H1 (cell line): ENCODE results near the gene PTPRD. TPM values are rescaled to one million over a fixed set of nuclear protein-coding genes. Genes with fewer than 3 reads are reported as not detected.

Experiments
- CTCF ChIA-PET: fragments of 300-600 bp; sonication (Branson Sonifier 250); formaldehyde crosslinking; loops from one replicate; lab custom pipeline; 2021; ENCODE audit not compliant: partially characterized antibody; lab: Charles Lee
- POLR2A ChIA-PET: fragments of 300-600 bp; sonication (Branson Sonifier 250); formaldehyde crosslinking; loops from one replicate; lab custom pipeline; 2021; ENCODE audit warnings: inconsistent platforms; ENCODE audit not compliant: partially characterized antibody; lab: Charles Lee
- DNase-seq, 2 experiments: peaks; one replicate each; pipeline versions ENCODE4 v3.0.0 to v3.0.0-alpha.2; 2010 to 2022; ENCODE audit warnings: low spot score in 2 of 2, low read depth in 1 of 2, mixed read lengths in 1 of 2
- FAIRE-seq: peaks from 2 replicates; lab custom pipeline; 2011; peaks lifted over from hg19 to GRCh38; lab: Jason Lieb, UNC
- H2AFZ ChIP-seq: 2 replicates; pipeline ENCODE4 v1.8.1; 2012; ENCODE audit warnings: low read length, inconsistent platforms
- H2AK5ac ChIP-seq: 2 replicates; pipeline ENCODE4 v1.6.1; 2013; ENCODE audit warnings: low read depth, low read length
- H2BK120ac ChIP-seq: replicated peaks from 2 replicates; pipeline ENCODE3; 2013; ENCODE audit warnings: low read depth, low read length, inconsistent platforms
- H2BK12ac ChIP-seq: 2 replicates; pipeline ENCODE4 v1.6.1; 2013; ENCODE audit warnings: low read depth, low read length
- H2BK15ac ChIP-seq: 2 replicates; pipeline ENCODE4 v1.6.1; 2013; ENCODE audit warnings: low read length
- H2BK20ac ChIP-seq: 2 replicates; pipeline ENCODE4 v1.6.1; 2013; ENCODE audit warnings: low read length
- H2BK5ac ChIP-seq: 2 replicates; pipeline ENCODE4 v1.6.1; 2013; ENCODE audit warnings: low read depth, low read length
- H3K14ac ChIP-seq: 2 replicates; pipeline ENCODE4 v1.6.1; 2013; ENCODE audit warnings: inconsistent platforms; ENCODE audit not compliant: insufficient read length
- H3K18ac ChIP-seq: 2 replicates; pipeline ENCODE4 v1.6.1; 2013; ENCODE audit warnings: low read length; ENCODE audit errors: extremely low read depth
- H3K23ac ChIP-seq: 2 replicates; pipeline ENCODE4 v1.6.1; 2013; ENCODE audit warnings: inconsistent platforms; ENCODE audit not compliant: insufficient read length
- H3K23me2 ChIP-seq: 2 replicates; pipeline ENCODE4 v1.6.1; 2013; ENCODE audit warnings: low read depth, low read length
- H3K27ac ChIP-seq: 2 replicates; pipeline ENCODE4 v1.6.1; 2011; ENCODE audit warnings: low read depth, low read length, inconsistent platforms
- H3K27me3 ChIP-seq, 4 experiments: replicated peaks in 1 of 4; 1 replicate in 1 of 4; 2 replicates in 3 of 4; pipeline versions ENCODE4 v1.6.1 to v1.8.1; 2011 to 2013; ENCODE audit warnings: low read length in 3 of 4, mild to moderate bottlenecking in 3 of 4, inconsistent platforms in 2 of 4, mixed read lengths in 2 of 4, moderate library complexity in 1 of 4; ENCODE audit not compliant: control insufficient read depth in 3 of 4, insufficient read depth in 3 of 4; ENCODE audit errors: extremely low read depth in 1 of 4
- H3K36me3 ChIP-seq, 4 experiments: 2 replicates each; pipeline versions ENCODE4 v1.6.1 to v1.8.1; 2011 to 2013; ENCODE audit warnings: mild to moderate bottlenecking in 4 of 4, low read length in 3 of 4, moderate library complexity in 2 of 4, control low read depth in 1 of 4, inconsistent platforms in 1 of 4; ENCODE audit not compliant: insufficient read depth in 4 of 4, control insufficient read depth in 2 of 4
- H3K4ac ChIP-seq: replicated peaks from 2 replicates; pipeline ENCODE3; 2013; ENCODE audit warnings: low read length, low read depth, mixed read lengths, inconsistent platforms; ENCODE audit not compliant: insufficient read length
- H3K4me1 ChIP-seq, 4 experiments: replicated peaks in 1 of 4; 1 replicate in 1 of 4; 2 replicates in 3 of 4; pipeline versions ENCODE4 v1.6.1 to v1.8.1; 2011 to 2013; ENCODE audit warnings: low read length in 3 of 4, inconsistent platforms in 2 of 4, mixed read lengths in 1 of 4; ENCODE audit not compliant: insufficient read depth in 4 of 4, control insufficient read depth in 3 of 4
- H3K4me2 ChIP-seq, 2 experiments: 2 replicates each; pipeline versions ENCODE4 v1.6.1 to v1.8.1; 2011 to 2013; ENCODE audit warnings: low read depth in 2 of 2, low read length in 2 of 2, control low read depth in 1 of 2, inconsistent platforms in 1 of 2, mild to moderate bottlenecking in 1 of 2; ENCODE audit not compliant: insufficient read depth in 1 of 2
- H3K4me3 ChIP-seq, 4 experiments: fragments of 200-600, 300-600 bp in 1 of 4; sonication (generic), shearing (Covaris generic), sonication (Bioruptor Twin) in 1 of 4; 2 replicates each; pipeline versions ENCODE4 v1.5.1 to v1.8.1; 2011 to 2016; ENCODE audit warnings: low read length in 4 of 4, low read depth in 3 of 4, control low read depth in 2 of 4, inconsistent platforms in 2 of 4, mild to moderate bottlenecking in 2 of 4, mixed read lengths in 1 of 4, moderate library complexity in 1 of 4; ENCODE audit not compliant: insufficient read depth in 2 of 4; ENCODE audit errors: extremely low read depth in 1 of 4
- H3K56ac ChIP-seq: replicated peaks from 2 replicates; pipeline ENCODE3; 2013; ENCODE audit warnings: low read depth, mild to moderate bottlenecking, mixed read lengths, low read length, inconsistent platforms; ENCODE audit not compliant: insufficient read length
- H3K79me1 ChIP-seq: 2 replicates; pipeline ENCODE4 v1.6.1; 2013; ENCODE audit warnings: low read depth, low read length, control low read depth
- H3K79me2 ChIP-seq, 2 experiments: 2 replicates each; pipeline versions ENCODE4 v1.6.1 to v1.8.1; 2012 to 2013; ENCODE audit warnings: low read length in 2 of 2, mild to moderate bottlenecking in 2 of 2, inconsistent platforms in 1 of 2; ENCODE audit not compliant: insufficient read depth in 2 of 2, control insufficient read depth in 1 of 2
- H3K9ac ChIP-seq, 4 experiments: replicated peaks in 1 of 4; 1 replicate in 1 of 4; 2 replicates in 3 of 4; pipeline versions ENCODE4 v1.6.1 to v1.8.1; 2011 to 2013; ENCODE audit warnings: low read depth in 3 of 4, low read length in 3 of 4, control low read depth in 2 of 4, mild to moderate bottlenecking in 2 of 4, moderate library complexity in 2 of 4, inconsistent platforms in 1 of 4; ENCODE audit errors: extremely low read depth in 1 of 4
- H3K9me3 ChIP-seq, 2 experiments: 2 replicates each; pipeline versions ENCODE4 v1.6.1 to v1.8.1; 2012 to 2013; ENCODE audit warnings: mild to moderate bottlenecking in 2 of 2, moderate library complexity in 2 of 2, control low read depth in 1 of 2, inconsistent platforms in 1 of 2, low read depth in 1 of 2, low read length in 1 of 2, mixed read lengths in 1 of 2; ENCODE audit not compliant: insufficient read depth in 2 of 2
- H4K20me1 ChIP-seq, 2 experiments: replicated peaks in 1 of 2; 2 replicates each; pipeline versions ENCODE3 to v1.8.1; 2011 to 2013; ENCODE audit warnings: inconsistent platforms in 2 of 2, low read length in 2 of 2, mild to moderate bottlenecking in 1 of 2; ENCODE audit not compliant: insufficient read depth in 2 of 2, control insufficient read depth in 1 of 2
- H4K5ac ChIP-seq: 2 replicates; pipeline ENCODE4 v1.6.1; 2013; ENCODE audit warnings: low read length, low read depth, mixed read lengths, inconsistent platforms; ENCODE audit not compliant: insufficient read length
- H4K8ac ChIP-seq: 2 replicates; pipeline ENCODE4 v1.8.0; 2013; ENCODE audit warnings: mild to moderate bottlenecking, moderate library complexity, low read length, inconsistent platforms; ENCODE audit not compliant: insufficient read depth; ENCODE audit errors: extremely low read depth
- H4K91ac ChIP-seq: replicated peaks from 2 replicates; pipeline ENCODE3; 2013; ENCODE audit warnings: low read length, mixed read lengths, inconsistent platforms; ENCODE audit not compliant: insufficient read length
- CHD1 ChIP-seq: IDR thresholded peaks from 2 replicates; pipeline ENCODE4 v1.6.1; 2012; ENCODE audit warnings: low read depth, low read length, improper control_type of control experiment
- NRF1 ChIP-seq: IDR thresholded peaks from 2 replicates; pipeline ENCODE4 v1.6.1; 2011; ENCODE audit warnings: mild to moderate bottlenecking, low read depth, low read length, improper control_type of control experiment
- POLR2AphosphoS5 ChIP-seq: IDR thresholded peaks from 2 replicates; pipeline ENCODE4 v1.6.1; 2011; ENCODE audit warnings: low read depth, low read length
- SIN3A ChIP-seq, 2 experiments: IDR thresholded peaks in 1 of 2; conservative IDR thresholded peaks in 1 of 2; 2 replicates each; pipeline ENCODE4 v1.6.1; 2011 to 2012; ENCODE audit warnings: low read length in 2 of 2, improper control_type of control experiment in 1 of 2, low read depth in 1 of 2, mild to moderate bottlenecking in 1 of 2
- SIRT6 ChIP-seq: IDR thresholded peaks from one replicate; pipeline ENCODE4 v1.7.1; 2012; ENCODE audit warnings: low read length, inconsistent platforms
- TBP ChIP-seq: IDR thresholded peaks from 2 replicates; pipeline ENCODE4 v1.6.1; 2011; ENCODE audit warnings: low read depth, low read length, improper control_type of control experiment
- ZNF274 ChIP-seq: IDR thresholded peaks from 2 replicates; pipeline ENCODE4 v1.7.0; 2012; ENCODE audit warnings: low read length, borderline replicate concordance; ENCODE audit errors: extremely low read depth
- WGBS, 2 experiments: shearing (Covaris generic) in 1 of 2; methylation state at CpG; one replicate each; pipeline versions ENCODE4 v1.1.6 to v1.1.7; 2013 to 2015; ENCODE audit warnings: low lambda C conversion rate in 2 of 2, mixed read lengths in 2 of 2, inconsistent platforms in 1 of 2, low coverage in 1 of 2, missing lambda C conversion rate in 1 of 2; ENCODE audit not compliant: insufficient replicate concordance in 2 of 2, insufficient coverage in 1 of 2, insufficient read length in 1 of 2; ENCODE audit errors: extremely low coverage in 1 of 2, missing lambda C conversion rate in 1 of 2; 5-methylcytosine and 5-hydroxymethylcytosine counted together
- polyA plus RNA-seq, 7 experiments: library from polyadenylated mRNA; depleted of rRNA in 3 of 7; stranded (reverse) in 5 of 7; unstranded in 2 of 7; fragments of >200 nt in 5 of 7; fragments of 200-250 nt in 2 of 7; gene quantifications; 1 replicate in 5 of 7; 2 replicates in 1 of 7; 4 replicates in 1 of 7; pipeline versions ENCODE4 v1.2.1 to v1.2.3, GENCODE V29; 2011 to 2013; ENCODE audit warnings: missing spikeins in 2 of 7, mixed read lengths in 2 of 7
- total RNA-seq: library from RNA; stranded (reverse); fragmentation: NEBNext Ultra II Directional; extraction: Animal tissue kit (Norgen Biotek cat#: 25700); gene quantifications from 2 replicates; pipeline ENCODE4 v1.2.1, GENCODE V29; 2021

PTPRD gene
- total and polyA plus RNA-seq, 2 of the 8 experiments (the other 6 are each of a cell fraction or from before 2014, with no cell fraction given), result 17.2 to 77.0 TPM

GRCh38 chr9:8831568-8831967 lies 1781.2 kb downstream of the PTPRD start:
- H3K36me3 ChIP-seq, result no peaks in the 10 kb centered on the region
- H3K9ac ChIP-seq, result no peak overlapping the region
- H2BK15ac ChIP-seq, result no peak overlapping the region
- WGBS, 2 experiments, result 79% methylated on average over 2 of the region's 2 CpGs; no CpG with 5 or more reads in 1 of the 2 experiments
- H4K20me1 ChIP-seq, result peaks cover 0 to 3% of the 10 kb centered on the region in 2 experiments
- no peak overlapping the region for H2BK12ac ChIP-seq
- H3K18ac ChIP-seq, result no peak overlapping the region
- DNase-seq, result no peak
- H3K79me2 ChIP-seq, result no peaks in the 10 kb centered on the region
- no peak overlapping the region for H3K56ac ChIP-seq
- no peak overlapping the region for H4K8ac ChIP-seq
- no peak overlapping the region for H3K23ac ChIP-seq
- no peak overlapping the region for H3K4me3 ChIP-seq
- no peaks in the 10 kb centered on the region for H3K23me2 ChIP-seq
- no peak overlapping the region for H3K14ac ChIP-seq
- no peak overlapping the region for H4K91ac ChIP-seq
- H2BK20ac ChIP-seq, result no peak overlapping the region
- no peak overlapping the region for H3K27ac ChIP-seq
- no peak overlapping the region for H2AFZ ChIP-seq
- H2AK5ac ChIP-seq, result no peak overlapping the region
- no peaks in the 10 kb centered on the region for H3K27me3 ChIP-seq
- no peak overlapping the region for H3K4ac ChIP-seq
- CTCF ChIA-PET, result interaction anchor here (0.7 to 0.8 kb wide), 2 partner anchors 15 to 266 kb away, joined by 3 read pairs; no protein-coding TSS in a partner anchor
- FAIRE-seq, result no peak
- no peak overlapping the region for H2BK5ac ChIP-seq
- no peaks in the 10 kb centered on the region for H3K9me3 ChIP-seq
- no peaks in the 10 kb centered on the region for H3K79me1 ChIP-seq
- H3K4me2 ChIP-seq, result no peak overlapping the region
- POLR2A ChIA-PET, result no interaction called here
- H3K4me1 ChIP-seq, result peaks cover 0 to 7% (median 4%) of the 10 kb centered on the region in 4 experiments; a peak in 4 of 7 replicates
- H2BK120ac ChIP-seq, result no peak overlapping the region
- H4K5ac ChIP-seq, result no peak overlapping the region
- TF ChIP-seq POLR2AphosphoS5, result no peak
- no peak for TF ChIP-seq ZNF274
- TF ChIP-seq SIRT6, result no peak
- no peak for TF ChIP-seq TBP
- no peak for TF ChIP-seq SIN3A (conservative IDR thresholded peaks at IDR 0.05 in 1 of 2, IDR thresholded peaks at IDR 0.05 in 1 of 2; ENCODE audit: low read depth in 1 of 2, low read length in 2 of 2)
- no peak for TF ChIP-seq NRF1
- no peak for TF ChIP-seq CHD1
